ENCODE results near the gene FBH1. TPM values are rescaled to one million over a fixed set of nuclear protein-coding genes. Genes with fewer than 3 reads are reported as not detected.

FBH1 gene
- total and polyA plus RNA-seq, 9 of the 15 experiments (the other 6 are each of a cell fraction or from before 2014, with no cell fraction given) = 13.4 to 108 (median 77.8) TPM

DNA sequence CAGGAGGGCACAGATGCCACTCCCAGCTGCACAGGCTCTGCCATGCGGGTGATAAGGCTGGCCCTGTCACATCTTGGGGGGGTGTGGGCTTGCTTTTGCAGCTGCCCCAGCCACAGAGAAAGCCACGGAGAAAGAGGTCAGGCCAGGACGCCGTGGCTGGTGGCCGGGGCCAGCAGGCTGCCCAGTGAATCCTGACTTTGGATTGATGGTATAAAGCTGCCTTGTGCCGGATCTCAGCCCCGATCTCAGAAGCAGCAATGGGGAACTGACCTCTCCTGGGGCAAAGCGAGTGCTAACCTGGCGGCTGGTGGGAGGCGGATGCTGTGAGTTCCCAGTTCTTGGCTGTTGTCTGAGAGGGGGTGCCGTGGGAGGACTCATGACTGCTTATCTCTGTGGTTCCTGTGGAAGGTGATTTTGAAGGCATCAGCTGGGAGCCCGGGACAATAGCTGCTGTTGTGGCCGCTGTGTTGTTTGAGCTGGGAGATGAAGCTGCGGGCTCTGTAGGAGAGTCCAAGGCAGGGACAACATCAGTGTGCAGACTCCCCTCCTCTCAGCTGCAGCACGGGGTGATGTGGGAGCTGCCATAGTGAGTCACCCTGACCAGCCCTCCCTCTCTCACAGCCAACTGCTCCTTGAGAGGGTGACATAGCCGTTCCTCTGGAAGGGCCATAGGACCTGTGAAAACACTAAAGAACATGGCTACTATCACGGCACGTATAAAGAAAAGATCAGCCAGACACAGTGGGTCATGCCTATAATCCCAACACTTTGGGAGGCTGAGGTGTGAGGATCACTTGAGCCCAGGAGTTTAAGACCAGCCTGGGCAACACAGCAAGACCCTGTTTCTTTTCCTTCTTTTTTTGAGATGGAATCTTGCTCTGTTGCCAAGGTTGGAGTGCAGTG is 70.3 kb downstream of the FBH1 start (continued):
- TF ChIP-seq ZNF592 (IDR thresholded peaks at IDR 0.05) = no peak
- TF ChIP-seq HOMEZ (CRISPR knock-in tag; IDR thresholded peaks at IDR 0.05) = no peak
- TF ChIP-seq SREBF2 (CRISPR knock-in tag; IDR thresholded peaks at IDR 0.05) = no peak
- no peak for TF ChIP-seq ZNF696 (CRISPR knock-in tag; conservative IDR thresholded peaks at IDR 0.05)
- no peak for TF ChIP-seq NR2C2 (CRISPR knock-in tag; IDR thresholded peaks at IDR 0.05)
- no peak for TF ChIP-seq NR2C2 (tag; IDR thresholded peaks at IDR 0.05)
- TF ChIP-seq RBM34 (IDR thresholded peaks at IDR 0.05; ENCODE audit: borderline replicate concordance, insufficient read depth, low read length) = no peak
- TF ChIP-seq ZZZ3 (IDR thresholded peaks at IDR 0.05) = no peak
- TF ChIP-seq ZNF407 (IDR thresholded peaks at IDR 0.05; ENCODE audit: low read depth) = no peak
- TF ChIP-seq ZNF778 (CRISPR knock-in tag; IDR thresholded peaks at IDR 0.05) = no peak
- TF ChIP-seq SPI1 (IDR thresholded peaks at IDR 0.05; ENCODE audit: borderline replicate concordance, low read depth, low read length) = no peak
- no peak for TF ChIP-seq L3MBTL2 (IDR thresholded peaks at IDR 0.05)
- no peak for TF ChIP-seq RFX7 (CRISPR knock-in tag; IDR thresholded peaks at IDR 0.05)
- no peak for TF ChIP-seq DNMT1 (IDR thresholded peaks at IDR 0.05)

All from K562 (cell line).